Kasumi-1 (cell line): ENCODE results near the gene CDADC1.
"Not testable (repeated sequence)": the region's sequence is repeated elsewhere in the genome, so short reads cannot be mapped to it uniquely, and the experiment has no call there.

Experiments used
- DNase-seq, 2 experiments: peaks; one replicate each; lab custom pipeline; 2025; lab: John Stamatoyannopoulos, UW

CDADC1 gene

GRCh38 chr13:49315756-49316482 is 68.2 kb downstream of the CDADC1 start:
- DNase-seq = no peak

GRCh38 chr13:49319551-49319950 is 71.8 kb downstream of the CDADC1 start:
- DNase-seq = no peak

- DNase-seq = no peak
Observed at GRCh38 chr13:49319951-49320350, 72.2 kb downstream of the CDADC1 start.

GRCh38 chr13:49320975-49321374 is 73.2 kb downstream of the CDADC1 start:
- DNase-seq = no peak

- DNase-seq = no peak
Observed at GRCh38 chr13:49322702-49323101, 75.0 kb downstream of the CDADC1 start.

GRCh38 chr13:49323344-49323743 is 75.6 kb downstream of the CDADC1 start:
- no peak for DNase-seq

- no peak for DNase-seq
Observed at GRCh38 chr13:49326222-49326917, 78.6 kb downstream of the CDADC1 start.

- not testable (repeated sequence) for DNase-seq
Observed at GRCh38 chr13:49327145-49327544, 79.4 kb downstream of the CDADC1 start.

GRCh38 chr13:49329831-49330545 is 82.3 kb downstream of the CDADC1 start:
- no peak for DNase-seq

- DNase-seq = no peak
Observed at GRCh38 chr13:49330546-49330864, 82.8 kb downstream of the CDADC1 start.

GRCh38 chr13:49336655-49337054 is 88.9 kb downstream of the CDADC1 start:
- DNase-seq = no peak

GRCh38 chr13:49340161-49340560 is 92.4 kb downstream of the CDADC1 start:
- no peak for DNase-seq

- no peak for DNase-seq
Observed at GRCh38 chr13:49341517-49341916, 93.8 kb downstream of the CDADC1 start.

- DNase-seq = no peak
Observed at GRCh38 chr13:49341941-49342340, 94.2 kb downstream of the CDADC1 start.

GRCh38 chr13:49342454-49342853 is 94.7 kb downstream of the CDADC1 start:
- no peak for DNase-seq
